Measurements from ENCODE around the gene EMC6. TPM values are rescaled to one million over a fixed set of nuclear protein-coding genes. Genes with fewer than 3 reads are reported as not detected.
A peak's percentile ranks its signal among the peaks of the same experiment; 100 is the strongest.

The EMC6 gene
- total and polyA plus RNA-seq, 2 of the 13 experiments (the other 11 are each of a cell fraction or from before 2014, with no cell fraction given) = 45.1 to 47.7 TPM

DNA sequence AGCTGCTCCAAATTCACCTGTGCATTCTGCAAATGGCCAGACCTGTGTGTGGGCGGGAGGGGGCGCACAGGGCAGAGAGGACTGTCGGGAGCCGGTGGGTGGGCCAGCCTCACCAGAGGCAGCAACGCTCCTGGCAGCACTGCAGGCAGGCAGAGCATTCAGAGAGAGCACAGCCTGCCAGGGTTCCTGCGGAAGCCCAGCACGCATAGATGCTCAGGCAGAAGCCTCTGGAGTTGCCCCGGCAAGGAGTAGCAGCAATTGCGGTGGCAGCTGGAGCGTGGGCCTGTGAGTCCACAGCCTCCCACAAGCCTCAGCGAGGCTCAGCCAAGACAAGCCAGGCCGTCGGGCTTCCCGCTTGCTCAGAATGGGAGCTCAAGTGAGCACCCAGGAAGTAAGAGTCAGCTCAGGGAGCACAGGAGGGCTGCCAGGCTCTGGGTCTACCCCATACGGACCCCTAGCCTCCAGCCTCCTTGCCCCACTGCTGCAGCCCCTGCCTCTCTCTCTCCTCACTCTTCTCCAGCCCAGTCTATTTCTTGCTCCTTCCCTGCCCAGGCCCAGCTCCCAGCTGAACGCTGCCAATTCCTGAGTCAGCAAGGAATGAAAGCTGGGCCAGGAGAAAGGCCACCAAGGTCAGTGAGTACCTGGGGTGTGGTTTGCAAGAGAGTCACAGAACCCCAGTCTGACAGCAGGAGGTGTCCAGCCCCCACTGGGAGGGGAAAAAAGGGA, 9.6 kb downstream of the EMC6 start (continued):
- peak; percentile 93 for TF ChIP-seq ZNF7 (CRISPR knock-in tag; IDR thresholded peaks at IDR 0.05)
- TF ChIP-seq, protein P1, sequence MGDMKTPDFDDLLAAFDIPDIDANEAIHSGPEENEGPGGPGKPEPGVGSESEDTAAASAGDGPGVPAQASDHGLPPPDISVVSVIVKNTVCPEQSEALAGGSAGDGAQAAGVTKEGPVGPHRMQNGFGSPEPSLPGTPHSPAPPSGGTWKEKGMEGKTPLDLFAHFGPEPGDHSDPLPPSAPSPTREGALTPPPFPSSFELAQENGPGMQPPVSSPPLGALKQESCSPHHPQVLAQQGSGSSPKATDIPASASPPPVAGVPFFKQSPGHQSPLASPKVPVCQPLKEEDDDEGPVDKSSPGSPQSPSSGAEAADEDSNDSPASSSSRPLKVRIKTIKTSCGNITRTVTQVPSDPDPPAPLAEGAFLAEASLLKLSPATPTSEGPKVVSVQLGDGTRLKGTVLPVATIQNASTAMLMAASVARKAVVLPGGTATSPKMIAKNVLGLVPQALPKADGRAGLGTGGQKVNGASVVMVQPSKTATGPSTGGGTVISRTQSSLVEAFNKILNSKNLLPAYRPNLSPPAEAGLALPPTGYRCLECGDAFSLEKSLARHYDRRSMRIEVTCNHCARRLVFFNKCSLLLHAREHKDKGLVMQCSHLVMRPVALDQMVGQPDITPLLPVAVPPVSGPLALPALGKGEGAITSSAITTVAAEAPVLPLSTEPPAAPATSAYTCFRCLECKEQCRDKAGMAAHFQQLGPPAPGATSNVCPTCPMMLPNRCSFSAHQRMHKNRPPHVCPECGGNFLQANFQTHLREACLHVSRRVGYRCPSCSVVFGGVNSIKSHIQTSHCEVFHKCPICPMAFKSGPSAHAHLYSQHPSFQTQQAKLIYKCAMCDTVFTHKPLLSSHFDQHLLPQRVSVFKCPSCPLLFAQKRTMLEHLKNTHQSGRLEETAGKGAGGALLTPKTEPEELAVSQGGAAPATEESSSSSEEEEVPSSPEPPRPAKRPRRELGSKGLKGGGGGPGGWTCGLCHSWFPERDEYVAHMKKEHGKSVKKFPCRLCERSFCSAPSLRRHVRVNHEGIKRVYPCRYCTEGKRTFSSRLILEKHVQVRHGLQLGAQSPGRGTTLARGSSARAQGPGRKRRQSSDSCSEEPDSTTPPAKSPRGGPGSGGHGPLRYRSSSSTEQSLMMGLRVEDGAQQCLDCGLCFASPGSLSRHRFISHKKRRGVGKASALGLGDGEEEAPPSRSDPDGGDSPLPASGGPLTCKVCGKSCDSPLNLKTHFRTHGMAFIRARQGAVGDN (CRISPR knock-in tag; IDR thresholded peaks at IDR 0.05) = peak; percentile 92
- no peak for TF ChIP-seq ZNF382 (CRISPR knock-in tag; IDR thresholded peaks at IDR 0.05; ENCODE audit: borderline replicate concordance)
- TF ChIP-seq, protein P2, sequence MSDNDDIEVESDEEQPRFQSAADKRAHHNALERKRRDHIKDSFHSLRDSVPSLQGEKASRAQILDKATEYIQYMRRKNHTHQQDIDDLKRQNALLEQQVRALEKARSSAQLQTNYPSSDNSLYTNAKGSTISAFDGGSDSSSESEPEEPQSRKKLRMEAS (IDR thresholded peaks at IDR 0.05) = peak; percentile 32; the same call in 1 of the 2 replicates
- peak; percentile 68 for TF ChIP-seq MAFF (IDR thresholded peaks at IDR 0.05; ENCODE audit: low read depth, low read length)
- TF ChIP-seq, protein P3, sequence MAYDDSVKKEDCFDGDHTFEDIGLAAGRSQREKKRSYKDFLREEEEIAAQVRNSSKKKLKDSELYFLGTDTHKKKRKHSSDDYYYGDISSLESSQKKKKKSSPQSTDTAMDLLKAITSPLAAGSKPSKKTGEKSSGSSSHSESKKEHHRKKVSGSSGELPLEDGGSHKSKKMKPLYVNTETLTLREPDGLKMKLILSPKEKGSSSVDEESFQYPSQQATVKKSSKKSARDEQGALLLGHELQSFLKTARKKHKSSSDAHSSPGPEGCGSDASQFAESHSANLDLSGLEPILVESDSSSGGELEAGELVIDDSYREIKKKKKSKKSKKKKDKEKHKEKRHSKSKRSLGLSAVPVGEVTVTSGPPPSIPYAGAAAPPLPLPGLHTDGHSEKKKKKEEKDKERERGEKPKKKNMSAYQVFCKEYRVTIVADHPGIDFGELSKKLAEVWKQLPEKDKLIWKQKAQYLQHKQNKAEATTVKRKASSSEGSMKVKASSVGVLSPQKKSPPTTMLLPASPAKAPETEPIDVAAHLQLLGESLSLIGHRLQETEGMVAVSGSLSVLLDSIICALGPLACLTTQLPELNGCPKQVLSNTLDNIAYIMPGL (CRISPR knock-in tag; IDR thresholded peaks at IDR 0.05; ENCODE audit: borderline replicate concordance in 1 of 2, low read depth in 1 of 2) = peak; percentile 38 to 62; a peak in 3 of 4 replicates
- TF ChIP-seq, protein P4, sequence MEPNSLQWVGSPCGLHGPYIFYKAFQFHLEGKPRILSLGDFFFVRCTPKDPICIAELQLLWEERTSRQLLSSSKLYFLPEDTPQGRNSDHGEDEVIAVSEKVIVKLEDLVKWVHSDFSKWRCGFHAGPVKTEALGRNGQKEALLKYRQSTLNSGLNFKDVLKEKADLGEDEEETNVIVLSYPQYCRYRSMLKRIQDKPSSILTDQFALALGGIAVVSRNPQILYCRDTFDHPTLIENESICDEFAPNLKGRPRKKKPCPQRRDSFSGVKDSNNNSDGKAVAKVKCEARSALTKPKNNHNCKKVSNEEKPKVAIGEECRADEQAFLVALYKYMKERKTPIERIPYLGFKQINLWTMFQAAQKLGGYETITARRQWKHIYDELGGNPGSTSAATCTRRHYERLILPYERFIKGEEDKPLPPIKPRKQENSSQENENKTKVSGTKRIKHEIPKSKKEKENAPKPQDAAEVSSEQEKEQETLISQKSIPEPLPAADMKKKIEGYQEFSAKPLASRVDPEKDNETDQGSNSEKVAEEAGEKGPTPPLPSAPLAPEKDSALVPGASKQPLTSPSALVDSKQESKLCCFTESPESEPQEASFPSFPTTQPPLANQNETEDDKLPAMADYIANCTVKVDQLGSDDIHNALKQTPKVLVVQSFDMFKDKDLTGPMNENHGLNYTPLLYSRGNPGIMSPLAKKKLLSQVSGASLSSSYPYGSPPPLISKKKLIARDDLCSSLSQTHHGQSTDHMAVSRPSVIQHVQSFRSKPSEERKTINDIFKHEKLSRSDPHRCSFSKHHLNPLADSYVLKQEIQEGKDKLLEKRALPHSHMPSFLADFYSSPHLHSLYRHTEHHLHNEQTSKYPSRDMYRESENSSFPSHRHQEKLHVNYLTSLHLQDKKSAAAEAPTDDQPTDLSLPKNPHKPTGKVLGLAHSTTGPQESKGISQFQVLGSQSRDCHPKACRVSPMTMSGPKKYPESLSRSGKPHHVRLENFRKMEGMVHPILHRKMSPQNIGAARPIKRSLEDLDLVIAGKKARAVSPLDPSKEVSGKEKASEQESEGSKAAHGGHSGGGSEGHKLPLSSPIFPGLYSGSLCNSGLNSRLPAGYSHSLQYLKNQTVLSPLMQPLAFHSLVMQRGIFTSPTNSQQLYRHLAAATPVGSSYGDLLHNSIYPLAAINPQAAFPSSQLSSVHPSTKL (CRISPR knock-in tag; IDR thresholded peaks at IDR 0.05) = 0 out of 2 replicates have a peak, but pooled peaks have one; percentile 9
- no peak for TF ChIP-seq STAT5B (CRISPR knock-in tag; IDR thresholded peaks at IDR 0.05)
- 0 out of 2 replicates have a peak, but pooled peaks have one; percentile 17 for TF ChIP-seq ZNF543 (CRISPR knock-in tag; IDR thresholded peaks at IDR 0.05)
- peak; percentile 42 for TF ChIP-seq SAP130 (CRISPR knock-in tag; IDR thresholded peaks at IDR 0.05; ENCODE audit: low read depth)
- peak; percentile 73 for TF ChIP-seq ZNF563 (CRISPR knock-in tag; IDR thresholded peaks at IDR 0.05)
- TF ChIP-seq, protein P5, sequence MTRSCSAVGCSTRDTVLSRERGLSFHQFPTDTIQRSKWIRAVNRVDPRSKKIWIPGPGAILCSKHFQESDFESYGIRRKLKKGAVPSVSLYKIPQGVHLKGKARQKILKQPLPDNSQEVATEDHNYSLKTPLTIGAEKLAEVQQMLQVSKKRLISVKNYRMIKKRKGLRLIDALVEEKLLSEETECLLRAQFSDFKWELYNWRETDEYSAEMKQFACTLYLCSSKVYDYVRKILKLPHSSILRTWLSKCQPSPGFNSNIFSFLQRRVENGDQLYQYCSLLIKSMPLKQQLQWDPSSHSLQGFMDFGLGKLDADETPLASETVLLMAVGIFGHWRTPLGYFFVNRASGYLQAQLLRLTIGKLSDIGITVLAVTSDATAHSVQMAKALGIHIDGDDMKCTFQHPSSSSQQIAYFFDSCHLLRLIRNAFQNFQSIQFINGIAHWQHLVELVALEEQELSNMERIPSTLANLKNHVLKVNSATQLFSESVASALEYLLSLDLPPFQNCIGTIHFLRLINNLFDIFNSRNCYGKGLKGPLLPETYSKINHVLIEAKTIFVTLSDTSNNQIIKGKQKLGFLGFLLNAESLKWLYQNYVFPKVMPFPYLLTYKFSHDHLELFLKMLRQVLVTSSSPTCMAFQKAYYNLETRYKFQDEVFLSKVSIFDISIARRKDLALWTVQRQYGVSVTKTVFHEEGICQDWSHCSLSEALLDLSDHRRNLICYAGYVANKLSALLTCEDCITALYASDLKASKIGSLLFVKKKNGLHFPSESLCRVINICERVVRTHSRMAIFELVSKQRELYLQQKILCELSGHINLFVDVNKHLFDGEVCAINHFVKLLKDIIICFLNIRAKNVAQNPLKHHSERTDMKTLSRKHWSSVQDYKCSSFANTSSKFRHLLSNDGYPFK (CRISPR knock-in tag; IDR thresholded peaks at IDR 0.05; ENCODE audit: borderline replicate concordance) = peak; percentile 38; the same call in 1 of the 2 replicates
- TF ChIP-seq ZFX (CRISPR knock-in tag; IDR thresholded peaks at IDR 0.05; ENCODE audit: low read depth) = peak; percentile 80
- peak; percentile 53 for TF ChIP-seq PHF8 (CRISPR knock-in tag; IDR thresholded peaks at IDR 0.05)

Data from HepG2 (cell line).